Subcutaneous adipose tissue (tissue), 4 donors: Measurements from ENCODE around the gene PTPRN2. TPM values are rescaled to one million over a fixed set of nuclear protein-coding genes. Genes with fewer than 3 reads are reported as not detected.

Source experiments
- total RNA-seq, 4 donors: library from RNA; depleted of rRNA; stranded (reverse); fragments of >200 nt; gene quantifications; one replicate each; pipeline ENCODE4 v1.1.0, GENCODE V29; 2016
- TF ChIP-seq, protein P1 (sequence below): fragments of 450-650 bp; IDR thresholded peaks from one replicate; pipeline ENCODE4 v1.5.1; 2016; ENCODE audit warnings: low read depth, mild to moderate bottlenecking, control low read depth, antibody characterized with exemption, moderate library complexity

The PTPRN2 gene
- total RNA-seq, 4 donors from 2014 or later, result 2.0 to 4.6 (median 3.7) TPM

- TF ChIP-seq, protein P1, sequence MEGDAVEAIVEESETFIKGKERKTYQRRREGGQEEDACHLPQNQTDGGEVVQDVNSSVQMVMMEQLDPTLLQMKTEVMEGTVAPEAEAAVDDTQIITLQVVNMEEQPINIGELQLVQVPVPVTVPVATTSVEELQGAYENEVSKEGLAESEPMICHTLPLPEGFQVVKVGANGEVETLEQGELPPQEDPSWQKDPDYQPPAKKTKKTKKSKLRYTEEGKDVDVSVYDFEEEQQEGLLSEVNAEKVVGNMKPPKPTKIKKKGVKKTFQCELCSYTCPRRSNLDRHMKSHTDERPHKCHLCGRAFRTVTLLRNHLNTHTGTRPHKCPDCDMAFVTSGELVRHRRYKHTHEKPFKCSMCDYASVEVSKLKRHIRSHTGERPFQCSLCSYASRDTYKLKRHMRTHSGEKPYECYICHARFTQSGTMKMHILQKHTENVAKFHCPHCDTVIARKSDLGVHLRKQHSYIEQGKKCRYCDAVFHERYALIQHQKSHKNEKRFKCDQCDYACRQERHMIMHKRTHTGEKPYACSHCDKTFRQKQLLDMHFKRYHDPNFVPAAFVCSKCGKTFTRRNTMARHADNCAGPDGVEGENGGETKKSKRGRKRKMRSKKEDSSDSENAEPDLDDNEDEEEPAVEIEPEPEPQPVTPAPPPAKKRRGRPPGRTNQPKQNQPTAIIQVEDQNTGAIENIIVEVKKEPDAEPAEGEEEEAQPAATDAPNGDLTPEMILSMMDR, result no peak
These were observed 983.9 kb downstream of the PTPRN2 start for GRCh38 chr7:157603716-157604115.

DNA sequence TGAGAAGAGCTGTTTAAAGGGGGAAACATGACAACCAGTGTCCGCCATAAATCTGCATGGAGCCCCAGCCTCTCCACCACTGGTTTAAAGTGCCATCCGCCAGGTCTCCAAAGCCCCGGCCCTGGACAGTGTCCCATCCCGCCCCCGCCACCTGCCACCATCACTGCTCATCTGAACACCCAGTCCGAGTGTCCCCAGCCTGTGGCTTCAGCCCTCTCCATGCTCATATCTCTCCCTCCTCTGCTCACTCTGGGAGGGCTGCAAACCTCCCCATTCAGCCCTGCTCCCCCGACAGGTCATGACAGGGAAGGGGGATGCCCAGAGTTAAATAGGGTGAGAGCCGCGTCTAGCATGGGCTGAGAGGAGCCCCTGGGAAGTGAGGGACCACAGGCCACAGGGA lies 984.6 kb downstream of the PTPRN2 start:
- TF ChIP-seq, protein P1, result no peak

- TF ChIP-seq, protein P1, result no peak
These were observed 985.0 kb downstream of the PTPRN2 start for GRCh38 chr7:157602581-157602980.

- TF ChIP-seq, protein P1, result no peak
These were observed 985.5 kb downstream of the PTPRN2 start for GRCh38 chr7:157602156-157602555.

DNA sequence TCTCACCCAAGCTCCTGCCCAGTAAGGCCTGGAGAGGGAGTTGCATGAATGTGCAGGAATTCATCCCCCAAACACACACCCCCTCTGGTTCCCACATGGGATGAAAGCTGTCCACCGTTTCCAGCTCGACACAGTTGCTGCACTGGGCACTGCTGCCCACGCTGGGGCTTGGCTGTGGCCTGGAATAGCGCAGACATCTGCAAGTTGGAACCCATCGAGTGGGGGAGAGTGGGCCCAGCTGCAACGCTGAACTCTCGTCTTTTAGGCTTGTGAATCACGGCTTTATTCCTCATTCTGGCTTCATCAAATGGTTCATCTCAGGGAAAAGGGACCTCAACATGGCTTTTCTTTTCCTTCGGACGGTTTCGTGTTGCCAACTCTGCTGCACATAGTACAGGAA lies 986.1 kb downstream of the PTPRN2 start:
- TF ChIP-seq, protein P1, result no peak

- TF ChIP-seq, protein P1, result no peak
These were observed 988.1 kb downstream of the PTPRN2 start for GRCh38 chr7:157599491-157599890.

DNA sequence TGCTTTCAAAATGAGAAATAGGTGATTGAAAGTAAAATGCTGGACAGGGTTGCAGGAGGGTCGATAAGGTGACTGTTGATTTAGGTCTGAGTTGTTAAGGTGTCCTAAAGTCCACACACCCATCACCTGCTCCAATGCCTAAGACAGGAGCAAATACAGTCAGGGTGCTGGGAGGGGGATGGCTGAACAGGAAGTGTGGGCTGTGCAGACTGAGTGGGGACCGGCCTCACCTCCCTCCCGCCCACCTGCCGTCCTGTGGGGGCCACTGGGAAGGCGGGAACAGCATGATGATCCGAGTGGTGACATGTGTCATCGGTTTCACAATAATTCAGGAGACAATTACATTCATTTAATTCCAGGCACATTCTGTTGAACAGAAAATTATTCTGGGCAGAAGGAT lies 990.1 kb downstream of the PTPRN2 start:
- TF ChIP-seq, protein P1, result no peak
